Hematopoietic multipotent progenitor cell treated with erythropoietin and hydrocortisone succinate and interleukin-3 and kit ligand, for 8 days (in vitro differentiated cells): Measurements from ENCODE around the gene KRT39.
A peak's percentile ranks its signal among the peaks of the same experiment; 100 is the strongest.
"Not testable (repeated sequence)": the region's sequence is repeated elsewhere in the genome, so short reads cannot be mapped to it uniquely, and the experiment has no call there.

Experiments used
- DNase-seq: peaks from one replicate; pipeline ENCODE4 v3.0.0-alpha.2; 2015

Gene KRT39

GRCh38 chr17:40936976-40937375, 29.8 kb downstream of the KRT39 start:
- DNase-seq, result no peak

DNA sequence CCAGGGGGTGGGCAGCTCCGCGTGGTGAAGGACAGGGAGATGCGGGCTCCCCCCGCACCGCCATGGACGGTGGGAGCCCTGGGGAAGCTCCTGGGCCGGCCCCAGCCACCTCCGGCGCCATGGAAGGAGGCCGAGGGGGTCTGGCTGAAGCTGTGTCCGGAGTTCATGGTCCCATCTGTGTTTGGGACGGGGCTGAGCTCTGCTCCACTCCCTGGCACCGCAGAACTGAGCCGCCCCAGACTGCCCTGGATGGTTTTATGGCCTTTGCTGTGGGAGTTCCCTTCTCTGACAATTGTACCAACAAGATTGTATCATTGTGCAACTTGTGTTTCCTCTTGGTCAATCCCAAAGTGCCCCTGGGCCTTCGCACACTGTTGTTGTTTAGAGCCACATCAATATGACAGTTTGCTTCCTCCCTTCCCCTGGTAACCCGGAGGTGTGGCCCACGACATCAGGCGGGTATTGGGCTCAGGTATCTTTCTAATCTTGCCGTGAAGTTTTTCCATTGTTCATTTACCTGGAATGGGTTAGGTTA, 30.2 kb downstream of the KRT39 start:
- no peak for DNase-seq

- DNase-seq, result no peak
Measured at GRCh38 chr17:40935624-40936023, 31.1 kb downstream of the KRT39 start.

DNA sequence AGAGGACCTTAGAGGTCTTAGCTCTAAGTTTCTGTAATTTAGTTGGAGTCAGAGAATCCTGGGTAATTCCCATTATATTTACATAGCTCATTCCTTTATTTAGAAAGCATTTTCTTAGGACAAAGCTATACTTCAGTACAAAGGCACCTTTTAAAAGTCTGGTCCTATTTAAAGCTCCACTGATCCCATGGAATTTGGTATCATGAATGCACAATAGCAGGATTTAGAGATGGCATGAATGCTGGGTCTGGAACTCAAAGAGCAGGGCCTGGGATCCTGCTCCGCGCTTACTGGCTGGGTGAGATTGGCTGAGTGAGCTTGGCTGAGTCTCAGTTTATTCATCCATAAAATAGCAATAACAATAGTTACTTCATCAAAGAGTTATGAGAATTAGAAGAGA, 34.1 kb downstream of the KRT39 start:
- DNase-seq, result no peak

DNA sequence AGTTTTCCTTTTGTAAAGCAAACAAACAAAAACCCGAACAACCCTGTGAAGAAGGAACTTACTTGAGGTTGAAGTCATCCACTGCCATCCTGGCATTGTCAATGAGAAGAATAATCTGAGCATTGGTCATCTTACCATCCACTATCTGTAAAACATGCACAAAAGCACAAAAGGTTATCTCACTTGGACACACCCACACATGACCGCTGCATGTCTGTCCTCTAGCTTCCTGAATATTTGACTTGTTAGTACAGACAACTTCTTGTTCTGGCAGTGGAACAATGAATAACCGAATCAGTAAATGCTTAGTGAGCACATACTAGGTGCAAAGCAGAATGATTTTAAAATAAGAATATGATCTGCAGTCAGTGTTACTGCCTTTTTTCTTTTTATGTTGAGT, 35.4 kb downstream of the KRT39 start:
- peak; percentile 6 for DNase-seq

DNA sequence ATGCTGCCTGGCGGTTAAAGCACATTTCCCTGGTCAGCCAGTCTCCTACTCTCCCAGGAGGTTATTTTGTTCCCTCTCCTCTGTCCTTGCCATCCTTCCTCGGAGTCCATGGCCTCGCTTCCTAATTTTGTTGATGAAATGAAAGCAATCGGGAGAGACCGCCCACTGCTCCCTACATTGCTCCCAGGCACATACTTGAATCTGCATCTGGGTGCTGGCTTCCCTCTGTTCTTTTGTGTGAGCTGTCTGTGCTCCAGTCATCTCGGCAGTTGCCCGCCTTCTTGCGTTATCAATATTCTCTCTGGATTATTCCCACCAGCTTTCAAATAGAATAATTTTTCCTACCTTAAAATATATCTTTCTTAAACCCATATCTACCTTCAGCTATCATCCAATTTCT, 40.4 kb downstream of the KRT39 start:
- no peak for DNase-seq

DNA sequence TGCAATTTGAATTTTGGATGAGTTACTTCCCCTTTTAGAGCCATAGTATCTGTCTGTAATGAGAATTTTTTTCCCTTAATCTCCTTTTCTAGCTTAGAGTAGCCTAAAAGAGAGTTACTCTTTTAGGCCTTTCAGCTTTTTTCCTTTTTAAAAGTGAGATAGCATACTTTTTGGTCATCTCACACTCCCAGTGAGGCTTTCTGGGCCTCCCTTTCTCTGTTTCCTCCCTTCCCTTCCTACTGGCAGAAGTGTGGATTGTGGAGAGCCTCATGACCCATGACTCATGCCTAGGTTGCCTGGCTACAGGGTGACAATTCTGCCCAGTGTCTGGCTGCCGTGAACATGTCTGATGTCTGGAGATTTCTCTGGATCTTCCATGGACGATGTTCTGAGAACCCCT, 44.5 kb downstream of the KRT39 start:
- no peak for DNase-seq

DNA sequence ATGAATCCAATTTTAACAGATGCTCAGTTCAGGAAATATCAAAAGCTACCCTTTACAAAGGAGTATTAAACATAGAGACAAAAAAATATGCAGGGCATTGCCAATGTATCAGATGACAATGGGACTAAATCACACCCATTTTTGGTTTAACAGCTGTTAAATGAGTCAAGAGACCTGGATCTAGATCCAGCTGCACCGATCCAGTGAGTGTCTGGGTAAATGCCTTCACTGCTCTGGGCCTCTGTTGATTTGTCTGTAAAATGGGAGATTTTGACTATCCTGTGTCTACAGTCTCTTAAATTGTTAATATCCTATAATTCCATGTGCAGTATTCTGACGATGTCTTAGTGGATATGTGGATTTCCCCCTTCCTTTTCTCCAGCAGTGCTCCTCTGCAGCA, 45.7 kb downstream of the KRT39 start:
- no peak for DNase-seq

DNA sequence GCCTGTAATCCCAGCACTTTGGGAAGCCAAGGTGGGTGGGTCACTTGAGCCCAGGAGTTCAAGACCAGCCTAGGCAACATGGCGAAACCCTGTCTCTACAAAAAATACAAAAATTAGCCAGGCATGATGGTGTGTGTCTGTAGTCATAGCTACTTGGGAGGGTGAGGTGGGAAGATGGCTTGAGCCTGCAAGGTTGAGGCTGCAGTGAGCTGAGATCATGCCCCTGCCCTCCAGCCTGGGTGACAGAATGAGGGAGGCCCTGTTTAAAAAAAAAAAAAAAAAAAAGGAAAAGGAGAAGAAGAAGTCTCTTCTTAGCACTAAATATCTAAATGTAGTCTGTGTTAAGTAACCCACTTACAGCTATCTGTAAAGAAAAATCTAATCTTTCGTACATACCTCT, 49.6 kb downstream of the KRT39 start:
- DNase-seq, result not testable (repeated sequence)

- no peak for DNase-seq
Measured at GRCh38 chr17:40916366-40916765, 50.4 kb downstream of the KRT39 start.

DNA sequence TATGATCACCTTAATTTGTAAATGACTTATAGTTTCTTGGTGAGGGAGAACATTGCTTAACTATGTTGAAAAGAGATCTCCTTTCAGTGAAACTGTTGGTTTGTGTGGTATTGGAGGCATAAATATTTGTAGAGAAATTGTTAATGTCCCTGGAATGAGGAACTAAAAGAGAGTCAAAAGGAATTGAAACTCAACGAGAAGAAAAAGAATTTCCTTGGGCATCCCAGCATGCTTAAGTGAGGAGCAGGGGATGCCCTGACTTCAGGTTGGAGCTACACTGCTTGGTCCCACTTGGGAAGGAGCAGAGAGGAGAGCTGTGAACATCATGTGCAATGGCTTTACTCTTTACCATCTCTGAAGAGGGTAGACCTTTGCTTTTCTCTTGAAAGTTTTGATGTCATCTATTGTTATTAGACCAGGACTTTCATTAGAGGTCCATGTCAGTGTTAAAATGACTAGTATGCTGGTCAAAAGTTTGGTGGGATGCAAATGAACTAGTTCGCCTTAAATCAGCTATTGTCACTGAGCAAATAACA, 51.0 kb downstream of the KRT39 start:
- no peak for DNase-seq

GRCh38 chr17:40915199-40915661, 51.5 kb downstream of the KRT39 start:
- DNase-seq, result no peak

- no peak for DNase-seq
Measured at GRCh38 chr17:40914075-40914855, 52.5 kb downstream of the KRT39 start.

- DNase-seq, result no peak
Measured at GRCh38 chr17:40912486-40913210, 54.1 kb downstream of the KRT39 start.

GRCh38 chr17:40910441-40910841, 56.3 kb downstream of the KRT39 start:
- DNase-seq, result no peak

- DNase-seq, result no peak
Measured at GRCh38 chr17:40909755-40910154, 57.0 kb downstream of the KRT39 start.

DNA sequence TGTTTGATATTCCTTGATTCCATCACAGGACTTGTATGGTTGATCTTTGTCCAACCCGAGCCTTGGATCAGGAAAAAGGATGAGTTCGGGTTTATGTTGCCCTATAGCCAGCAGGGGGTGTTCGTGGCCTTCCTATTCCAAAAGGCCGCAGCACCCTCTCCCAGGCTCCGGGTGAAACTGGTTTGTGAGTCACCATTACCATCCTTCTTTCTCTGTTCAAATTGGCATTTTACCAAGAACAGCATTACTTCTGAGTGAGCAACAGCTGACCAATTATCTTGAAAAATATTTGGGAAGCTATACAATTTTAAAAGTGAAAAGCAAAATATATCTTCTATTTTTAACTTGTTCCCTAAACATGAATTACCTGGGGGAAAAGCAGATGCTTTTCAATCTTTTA, 57.4 kb downstream of the KRT39 start:
- peak; percentile 79 for DNase-seq
